Hindlimb muscle (tissue), 1 donor: ENCODE results near the gene MTCL1. TPM values are rescaled to one million over a fixed set of nuclear protein-coding genes. Genes with fewer than 3 reads are reported as not detected.

Source experiments
- DNase-seq: peaks from one replicate; pipeline ENCODE4 v3.0.0-alpha.2; 2013
- polyA plus RNA-seq: library from polyadenylated mRNA; unstranded; fragments of 120-200 nt; gene quantifications from one replicate; pipeline ENCODE4 v1.2.1, GENCODE V29; 2013; ENCODE audit not compliant: insufficient read length

MTCL1 gene
- polyA plus RNA-seq, 1 donor: 26.1 TPM

DNA sequence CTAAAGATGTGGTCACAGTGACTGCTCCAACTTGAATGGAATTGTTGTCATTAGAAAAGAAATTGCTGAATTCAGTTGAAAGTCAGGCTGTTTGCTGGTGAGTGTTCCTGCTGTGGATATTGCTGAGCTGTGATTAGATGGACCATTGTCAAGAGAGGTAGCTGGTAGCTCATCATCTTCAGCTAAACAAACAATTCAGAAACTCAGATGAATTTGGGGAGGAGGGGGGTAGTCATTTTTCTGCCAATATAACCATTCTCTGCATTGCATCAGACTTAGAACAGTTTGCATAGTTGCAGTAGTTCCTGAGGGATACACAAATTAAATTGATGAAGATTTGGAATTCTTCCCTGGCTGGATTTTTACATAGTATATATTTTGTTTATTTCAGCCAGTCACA is 108.3 kb downstream of the MTCL1 start:
- DNase-seq: no peak

DNA sequence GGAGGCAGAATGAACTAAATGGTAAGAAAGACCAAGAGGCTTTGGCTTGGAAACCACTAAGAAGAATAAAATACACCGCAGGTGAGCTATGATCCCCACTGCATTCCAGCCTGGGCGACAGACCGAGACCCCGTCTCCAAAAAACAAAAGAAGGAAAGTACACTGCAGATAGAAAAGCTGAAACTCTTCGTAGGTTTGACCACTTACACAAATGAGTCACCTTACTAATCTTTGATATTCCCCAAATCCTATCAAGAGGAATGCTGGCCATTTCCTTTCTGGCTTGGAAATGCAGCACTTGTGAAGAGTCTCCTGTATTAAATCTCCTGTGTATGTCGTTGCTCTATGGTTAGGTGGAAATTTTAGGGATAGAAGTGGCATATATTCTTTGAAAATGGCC is 108.8 kb downstream of the MTCL1 start:
- DNase-seq: no peak

DNA sequence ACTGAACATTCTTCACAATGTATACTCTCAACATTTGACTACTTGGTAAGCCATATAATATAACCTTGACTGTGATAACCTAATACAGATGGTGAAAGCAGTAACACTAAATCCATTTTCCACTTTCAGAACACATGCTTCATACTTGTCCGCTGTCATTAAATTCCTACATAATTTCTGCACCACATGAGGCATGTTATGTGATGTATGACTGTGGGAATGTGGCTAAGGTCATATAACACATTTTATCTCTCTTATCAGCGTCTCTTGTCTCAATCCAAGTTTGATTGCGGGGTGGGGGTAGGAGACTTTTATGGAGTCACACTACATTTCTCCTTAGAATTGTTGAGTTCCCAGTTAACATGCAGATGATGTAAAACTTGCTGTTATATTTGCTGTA is 110.9 kb downstream of the MTCL1 start:
- no peak for DNase-seq

DNA sequence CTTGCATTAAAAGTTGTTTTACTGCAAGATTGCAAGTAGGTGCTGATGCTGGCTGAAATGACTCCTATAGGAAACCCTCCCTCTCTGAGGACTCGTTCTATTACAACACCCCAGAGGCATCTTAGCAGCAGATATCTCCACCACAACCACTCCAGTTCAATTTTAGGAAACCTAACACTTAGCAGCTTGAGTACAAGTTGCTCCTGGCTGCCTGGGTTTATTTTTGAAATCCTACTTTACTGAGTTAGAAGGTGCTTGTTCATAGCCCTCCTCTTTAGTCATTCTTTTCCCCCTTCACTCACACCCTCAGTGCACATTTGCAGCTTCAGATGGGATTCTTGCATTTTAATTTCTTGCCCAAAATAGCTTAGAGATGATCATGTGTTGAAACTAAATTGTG is 111.5 kb downstream of the MTCL1 start:
- DNase-seq: no peak

DNA sequence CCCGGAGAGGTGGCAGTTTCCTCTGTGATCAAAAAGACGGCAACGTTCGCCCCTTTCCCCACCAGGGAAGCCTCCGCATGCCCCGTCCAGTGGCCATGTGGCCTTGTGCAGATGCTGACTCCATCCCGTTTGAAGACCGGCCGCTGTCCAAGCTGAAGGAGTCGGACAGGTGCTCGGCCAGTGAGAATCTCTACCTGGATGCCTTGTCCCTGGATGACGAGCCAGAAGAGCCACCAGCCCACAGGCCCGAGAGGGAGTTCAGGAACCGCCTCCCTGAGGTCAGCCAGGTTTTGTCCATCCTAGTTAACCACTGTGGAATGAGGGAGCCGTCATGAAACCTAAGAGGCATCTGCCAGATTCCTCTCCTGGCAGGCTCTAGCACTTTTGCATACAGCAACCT is 113.6 kb downstream of the MTCL1 start:
- no peak for DNase-seq

DNA sequence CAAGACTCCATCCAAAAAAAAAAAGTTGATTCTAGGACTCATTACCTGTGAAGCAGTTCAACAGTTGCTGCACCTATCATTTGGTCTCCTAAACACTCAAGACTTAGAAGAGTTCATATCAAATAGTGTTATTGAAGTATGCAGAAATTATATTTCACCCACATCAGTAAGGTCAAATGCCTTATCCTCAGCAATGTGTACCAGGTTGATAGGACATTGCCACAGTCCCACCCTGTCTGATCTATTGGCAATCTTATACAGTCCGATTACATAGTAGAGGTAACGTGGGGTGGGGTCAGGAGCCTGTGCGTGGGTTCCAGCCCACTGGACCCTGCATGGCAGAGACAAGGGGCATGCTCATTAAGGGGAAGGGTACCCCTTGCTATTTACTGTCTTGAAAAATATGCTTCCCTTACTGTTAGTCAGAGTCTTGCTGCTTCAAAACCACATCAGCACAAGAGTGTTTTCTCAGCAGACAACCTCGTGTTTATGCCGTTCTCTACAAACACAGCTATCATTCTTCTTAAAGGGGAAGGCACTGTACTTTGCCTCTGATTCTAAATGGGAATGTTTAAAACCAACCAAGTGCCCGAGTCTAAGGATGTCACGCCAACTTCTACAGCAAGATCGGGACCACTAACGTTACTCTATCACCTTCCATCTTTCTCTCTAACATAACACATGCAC is 115.2 kb downstream of the MTCL1 start:
- DNase-seq: no peak

DNA sequence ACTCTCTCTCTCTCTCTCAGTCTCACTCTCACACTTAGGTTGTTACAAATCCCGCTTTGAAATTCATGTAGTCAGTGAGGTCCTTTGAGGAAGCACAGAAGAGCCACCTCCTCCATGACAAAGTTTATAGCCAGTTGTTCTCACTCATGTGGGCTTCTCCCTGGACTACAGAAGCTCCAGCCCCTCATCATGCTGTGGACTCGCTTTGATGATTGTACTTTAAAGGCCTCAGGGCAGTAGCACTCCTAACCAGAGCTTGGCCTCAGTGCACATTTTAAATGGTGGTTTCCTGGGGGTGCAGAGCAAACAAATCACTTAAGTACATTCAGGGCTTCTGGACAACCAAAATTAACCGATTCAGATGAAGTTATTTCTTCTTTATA is 115.7 kb downstream of the MTCL1 start:
- no peak for DNase-seq

DNA sequence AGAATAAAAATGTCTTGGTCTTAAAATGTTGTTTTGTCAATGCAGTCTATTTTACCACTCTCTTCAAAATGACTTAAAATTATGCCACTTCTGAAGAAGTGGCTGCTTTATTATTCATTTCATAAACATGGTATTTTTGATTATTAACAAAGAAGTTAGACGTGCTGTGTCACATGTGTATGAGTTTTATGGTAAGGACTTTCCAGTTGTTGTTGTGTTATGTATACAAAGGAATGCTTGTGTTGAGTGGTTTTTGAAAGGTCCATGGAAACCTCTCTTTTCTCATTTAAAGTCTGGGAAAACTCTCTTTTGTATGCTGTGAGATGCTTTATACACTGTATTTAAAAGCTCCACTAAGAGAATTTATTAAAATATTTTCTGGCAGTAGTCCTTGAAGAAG is 116.2 kb downstream of the MTCL1 start:
- no peak for DNase-seq

DNA sequence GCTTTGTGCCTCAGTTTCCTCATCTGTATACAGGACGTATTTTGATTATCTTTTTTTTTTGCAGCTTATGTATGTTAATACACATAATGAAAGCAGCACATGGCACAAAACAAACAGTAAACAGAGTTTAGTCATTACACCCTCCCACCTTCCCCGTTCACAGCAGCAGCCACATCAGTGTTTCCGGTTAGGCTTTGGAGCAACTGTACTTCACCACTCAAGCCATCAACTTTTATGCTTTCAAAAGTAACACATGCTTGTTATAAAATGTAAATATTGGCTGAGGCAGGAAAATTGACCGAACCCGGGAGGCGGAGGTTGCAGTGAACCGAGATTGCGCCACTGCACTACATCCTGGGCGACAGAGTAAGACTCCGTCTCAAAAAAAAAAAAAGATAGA is 117.3 kb downstream of the MTCL1 start:
- DNase-seq: no peak

DNA sequence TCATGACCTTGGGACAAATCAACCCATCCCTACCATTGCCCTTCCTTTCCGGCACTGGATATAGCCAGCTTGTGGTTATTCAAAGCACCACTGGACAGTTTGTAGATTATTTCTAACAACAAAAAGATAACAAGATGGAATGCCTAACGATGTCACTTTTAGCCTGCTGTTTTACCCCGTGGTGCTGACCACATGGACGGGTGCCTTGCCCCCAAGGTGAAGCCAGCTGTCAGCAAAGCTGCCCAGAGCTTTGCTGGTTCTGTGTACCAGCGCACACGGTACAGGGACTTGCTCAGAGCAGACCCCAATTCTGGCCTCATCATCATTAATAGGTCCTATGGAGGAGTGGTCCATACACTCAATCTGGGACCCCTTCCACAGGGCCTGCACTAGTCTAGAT is 118.2 kb downstream of the MTCL1 start:
- DNase-seq: no peak

DNA sequence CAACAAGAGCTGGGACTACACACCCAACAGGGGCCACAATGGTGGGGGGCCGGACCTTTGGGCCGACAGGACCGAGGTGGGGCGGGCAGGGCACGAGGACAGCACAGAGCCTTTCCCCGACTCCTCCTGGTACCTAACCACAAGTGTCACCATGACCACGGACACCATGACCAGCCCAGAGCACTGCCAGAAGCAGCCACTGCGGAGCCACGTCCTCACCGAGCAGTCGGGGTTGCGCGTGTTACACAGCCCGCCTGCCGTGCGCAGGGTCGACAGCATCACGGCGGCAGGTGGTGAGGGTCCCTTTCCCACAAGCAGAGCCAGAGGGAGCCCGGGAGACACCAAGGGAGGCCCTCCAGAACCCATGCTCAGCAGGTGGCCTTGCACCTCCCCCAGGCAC is 119.5 kb downstream of the MTCL1 start:
- DNase-seq: no peak

DNA sequence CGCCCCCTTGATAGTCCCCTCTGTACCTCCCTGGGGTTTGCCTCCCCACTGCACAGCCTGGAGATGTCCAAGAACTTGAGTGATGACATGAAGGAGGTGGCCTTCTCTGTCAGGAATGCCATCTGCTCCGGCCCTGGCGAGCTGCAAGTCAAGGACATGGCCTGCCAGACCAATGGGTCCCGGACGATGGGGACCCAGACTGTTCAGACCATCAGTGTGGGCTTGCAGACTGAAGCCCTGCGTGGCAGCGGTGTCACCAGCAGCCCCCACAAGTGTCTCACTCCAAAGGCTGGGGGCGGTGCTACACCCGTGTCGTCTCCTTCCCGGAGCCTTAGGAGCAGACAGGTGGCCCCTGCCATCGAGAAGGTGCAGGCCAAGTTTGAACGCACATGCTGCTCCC is 119.9 kb downstream of the MTCL1 start:
- no peak for DNase-seq

DNA sequence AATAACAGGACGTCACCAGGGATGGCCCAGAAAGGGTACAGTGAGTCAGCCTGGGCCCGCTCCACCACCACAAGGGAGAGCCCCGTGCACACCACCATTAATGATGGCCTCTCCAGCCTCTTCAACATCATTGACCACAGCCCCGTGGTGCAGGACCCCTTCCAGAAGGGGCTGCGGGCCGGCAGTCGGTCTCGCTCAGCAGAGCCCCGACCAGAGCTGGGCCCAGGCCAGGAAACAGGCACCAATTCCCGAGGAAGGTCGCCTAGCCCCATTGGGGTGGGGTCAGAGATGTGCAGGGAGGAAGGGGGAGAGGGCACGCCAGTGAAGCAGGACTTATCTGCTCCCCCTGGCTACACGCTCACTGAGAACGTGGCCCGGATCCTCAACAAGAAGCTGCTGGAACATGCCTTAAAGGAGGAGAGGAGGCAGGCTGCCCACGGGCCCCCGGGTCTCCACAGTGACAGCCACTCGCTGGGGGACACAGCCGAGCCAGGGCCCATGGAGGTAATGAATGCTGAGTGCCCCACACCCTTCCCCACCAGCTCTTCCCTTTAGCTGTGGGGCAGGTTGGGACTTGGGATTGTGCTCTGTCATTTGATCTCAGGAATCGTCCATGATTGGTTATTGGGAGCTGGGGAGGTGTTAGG is 120.5 kb downstream of the MTCL1 start:
- DNase-seq: no peak

DNA sequence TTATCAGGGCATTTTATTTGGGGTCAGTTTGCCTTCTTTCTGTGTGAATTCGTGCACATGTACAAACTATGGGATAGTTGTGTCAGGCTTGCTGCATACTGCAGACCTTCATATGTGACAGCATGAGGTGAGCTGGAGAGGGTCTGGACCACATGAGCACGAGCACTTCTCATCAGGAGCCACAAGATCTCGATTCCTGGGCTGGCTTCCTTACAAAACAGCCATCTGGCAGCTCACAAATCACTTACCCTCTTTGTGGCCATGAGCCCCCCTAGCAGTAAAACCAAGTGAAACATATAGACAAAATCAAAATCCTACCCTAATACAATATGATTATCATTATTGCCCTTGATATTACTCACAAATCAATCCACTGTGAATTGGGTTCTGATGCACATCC is 121.2 kb downstream of the MTCL1 start:
- DNase-seq: no peak

DNA sequence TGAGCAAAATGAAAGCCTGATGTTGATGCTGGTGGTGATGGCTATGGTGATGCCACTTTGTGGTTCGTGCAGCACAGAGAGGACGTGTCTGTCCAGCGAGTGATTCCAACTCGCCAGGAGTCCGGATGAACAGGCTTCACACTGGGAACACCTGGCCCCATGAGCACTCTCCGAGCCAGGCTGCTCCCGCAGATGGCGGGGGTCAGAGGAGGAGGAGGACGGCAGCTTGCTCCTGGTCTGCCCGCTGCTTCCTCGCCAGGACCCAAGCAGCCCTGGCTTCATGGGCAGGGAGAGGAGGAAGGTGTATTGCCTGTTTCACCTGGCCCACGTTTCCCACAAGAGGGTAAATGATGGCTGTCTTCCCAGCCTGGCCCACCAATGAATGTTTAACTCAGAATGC is 121.6 kb downstream of the MTCL1 start:
- no peak for DNase-seq

DNA sequence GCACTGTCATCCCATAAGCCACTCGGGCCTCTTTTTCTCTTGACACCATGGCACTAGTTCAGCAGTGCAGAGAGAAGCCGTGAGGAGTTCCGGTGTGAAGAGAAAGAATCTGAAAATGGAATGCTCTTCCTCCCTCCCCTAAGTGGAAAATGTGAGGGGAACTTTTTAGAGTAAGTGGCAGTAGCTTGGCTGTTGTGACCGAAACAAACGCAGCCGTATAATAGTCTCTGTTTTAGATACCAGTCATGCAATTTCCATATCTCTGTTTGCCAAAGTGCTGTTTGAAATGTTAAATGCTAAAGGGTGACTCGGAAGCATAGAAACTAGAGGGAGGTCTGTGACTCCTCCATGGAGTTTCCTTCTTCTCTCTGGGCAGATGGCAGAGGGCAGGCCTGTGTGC is 122.9 kb downstream of the MTCL1 start:
- no peak for DNase-seq

DNA sequence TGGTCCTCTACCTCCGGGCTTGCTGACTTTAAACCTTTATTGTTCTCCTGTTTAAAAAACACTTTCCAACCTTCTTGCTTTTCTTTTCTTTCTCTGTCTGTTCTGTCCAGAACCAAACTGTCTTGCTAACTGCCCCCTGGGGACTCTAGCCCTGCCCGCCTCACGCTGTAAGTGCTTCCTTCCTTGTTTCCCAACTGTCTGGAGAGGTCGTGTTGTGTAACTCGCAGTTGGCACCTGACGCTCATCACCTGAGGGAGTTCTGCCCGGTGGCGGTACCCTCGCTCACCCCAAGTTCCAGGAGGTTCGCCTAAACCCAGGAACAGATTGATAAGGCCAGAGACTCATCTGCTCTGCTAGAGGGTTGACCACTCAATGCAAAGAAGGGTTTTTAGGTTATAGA is 123.4 kb downstream of the MTCL1 start:
- no peak for DNase-seq

DNA sequence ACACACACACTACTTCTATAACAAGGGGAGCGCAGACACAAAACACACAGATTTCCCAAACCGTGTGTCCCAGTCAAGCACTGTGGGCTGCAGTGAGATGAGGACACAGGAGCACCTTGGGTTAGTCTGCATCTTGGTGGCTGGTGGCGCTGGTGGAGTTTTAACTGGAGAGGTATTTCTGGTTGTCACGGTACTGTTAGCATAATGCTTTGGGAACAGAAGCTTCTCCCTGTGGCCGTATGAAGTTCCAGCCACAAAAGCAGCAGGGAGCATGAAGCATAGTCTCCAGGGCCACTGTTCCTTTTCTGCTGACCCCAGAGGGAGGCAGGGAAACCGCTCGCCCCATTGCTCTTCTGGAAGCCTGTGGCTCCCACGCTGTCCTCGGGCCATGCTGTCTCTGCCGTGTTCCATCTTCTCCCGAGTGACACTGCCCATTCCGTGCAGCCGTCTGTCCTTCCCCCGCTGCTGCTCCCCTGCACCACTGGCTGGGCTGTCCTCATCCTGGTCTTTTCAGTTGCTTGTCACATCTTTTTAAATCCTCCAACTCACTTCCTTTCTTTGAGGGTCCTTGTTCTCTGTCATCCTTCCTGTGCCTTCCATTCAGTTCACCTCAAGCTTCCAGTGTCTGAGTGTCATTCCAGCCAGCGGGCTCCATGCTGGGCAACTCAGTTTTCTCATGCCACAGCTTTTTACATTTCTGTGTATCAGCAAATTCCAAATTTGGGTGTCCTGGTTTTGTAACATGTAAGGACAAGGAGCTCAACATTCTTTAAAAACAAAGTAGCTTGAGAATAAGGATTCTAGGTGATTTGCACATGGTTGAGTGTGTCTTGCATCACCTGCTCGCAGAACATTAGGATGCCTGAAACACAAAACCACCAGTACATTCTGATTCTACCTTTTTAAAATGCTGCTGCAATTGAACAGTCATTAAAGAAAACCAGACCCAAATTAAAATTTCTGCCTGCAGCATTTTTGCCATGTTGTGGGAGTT is 125.0 kb downstream of the MTCL1 start:
- DNase-seq: no peak

DNA sequence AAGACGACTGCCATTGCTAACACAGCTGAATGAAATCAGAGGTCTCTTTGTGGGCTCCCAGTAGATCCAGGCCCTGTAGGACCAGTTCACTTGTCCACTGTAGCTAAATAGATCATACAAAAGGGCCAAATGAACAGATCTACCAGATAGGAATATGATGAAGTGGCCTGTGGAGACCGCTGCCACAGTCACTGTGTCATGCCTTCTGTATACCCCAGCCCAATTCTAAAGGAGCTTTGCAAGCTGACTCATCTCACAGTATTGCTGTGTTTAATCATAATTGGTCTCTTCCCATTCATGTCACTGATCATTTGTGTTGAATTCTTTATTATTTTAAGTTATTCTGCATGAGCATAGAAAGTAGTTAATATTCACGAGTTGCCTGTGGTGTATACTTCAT is 125.8 kb downstream of the MTCL1 start:
- DNase-seq: no peak

DNA sequence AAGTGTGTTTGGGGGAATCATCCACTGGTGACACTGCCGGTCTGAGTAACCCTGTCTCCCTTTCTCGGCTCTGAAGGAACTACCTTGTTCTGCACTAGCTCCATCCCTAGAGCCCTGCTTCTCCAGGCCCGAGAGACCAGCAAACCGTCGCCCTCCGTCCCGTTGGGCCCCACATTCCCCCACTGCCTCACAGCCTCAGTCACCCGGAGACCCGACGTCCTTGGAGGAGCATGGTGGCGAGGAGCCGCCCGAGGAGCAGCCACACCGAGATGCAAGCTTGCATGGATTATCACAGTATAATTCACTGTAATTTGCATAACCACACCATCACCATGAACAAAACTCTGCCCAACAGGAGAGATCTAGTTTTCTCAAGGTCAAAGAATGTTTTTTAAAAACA is 126.2 kb downstream of the MTCL1 start:
- no peak for DNase-seq

DNA sequence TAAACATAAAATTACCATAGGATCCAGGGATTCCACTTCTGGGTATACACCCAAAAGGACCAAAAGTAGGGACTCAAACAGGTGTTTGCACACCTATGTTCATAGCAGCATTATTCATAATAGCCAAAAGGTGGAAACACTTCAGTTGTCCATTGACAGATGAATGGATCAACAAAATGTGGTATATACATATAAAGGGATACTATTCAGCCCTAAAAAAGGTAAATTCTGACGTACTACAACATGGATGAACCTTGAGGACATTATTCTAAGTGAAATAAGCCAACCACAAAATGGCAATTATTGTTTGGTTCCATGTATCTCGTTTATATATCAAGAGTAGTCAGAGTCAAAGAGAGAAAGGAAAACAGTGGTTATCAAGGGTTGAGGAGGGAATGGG is 128.1 kb downstream of the MTCL1 start:
- DNase-seq: no peak

DNA sequence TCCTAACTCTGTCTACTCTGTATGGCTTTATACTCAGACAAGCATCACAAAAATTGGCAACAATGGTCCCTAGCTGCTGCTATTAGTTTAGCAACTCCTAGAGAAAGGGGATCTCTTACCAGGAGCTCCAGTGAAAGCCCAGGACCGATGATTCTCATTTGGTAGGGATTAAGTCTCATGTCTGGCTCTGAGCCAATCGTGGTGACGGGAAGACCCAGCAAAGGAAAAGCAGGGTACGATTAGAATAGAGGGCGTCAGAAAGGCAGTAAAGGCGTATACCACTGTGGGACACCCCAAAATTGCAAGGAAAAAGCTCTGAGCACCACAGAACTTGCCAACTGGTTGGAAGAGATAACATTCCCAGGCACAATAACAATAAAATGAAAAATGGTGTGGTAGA is 129.5 kb downstream of the MTCL1 start:
- DNase-seq: no peak

DNA sequence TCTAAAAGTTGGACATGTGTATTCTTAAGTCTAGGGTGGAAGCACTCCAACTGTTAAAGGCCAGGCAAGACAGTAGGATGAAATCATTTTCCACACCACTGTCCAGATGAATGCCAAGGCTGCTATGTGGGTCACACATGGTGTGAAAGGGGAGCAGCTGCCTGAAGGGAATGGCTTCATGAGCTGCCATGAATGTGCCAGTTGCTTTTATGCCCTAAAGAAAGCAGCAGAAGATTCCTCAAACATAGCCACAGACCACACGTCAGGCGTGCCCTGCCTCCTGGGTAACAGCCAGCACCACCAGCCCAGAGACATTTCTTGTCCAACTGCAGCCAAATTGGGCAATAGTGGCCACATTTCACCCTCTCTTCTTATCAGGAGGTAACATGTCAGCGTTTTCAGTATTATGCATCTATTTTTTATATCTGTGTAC is 130.2 kb downstream of the MTCL1 start:
- peak; percentile 27 for DNase-seq

DNA sequence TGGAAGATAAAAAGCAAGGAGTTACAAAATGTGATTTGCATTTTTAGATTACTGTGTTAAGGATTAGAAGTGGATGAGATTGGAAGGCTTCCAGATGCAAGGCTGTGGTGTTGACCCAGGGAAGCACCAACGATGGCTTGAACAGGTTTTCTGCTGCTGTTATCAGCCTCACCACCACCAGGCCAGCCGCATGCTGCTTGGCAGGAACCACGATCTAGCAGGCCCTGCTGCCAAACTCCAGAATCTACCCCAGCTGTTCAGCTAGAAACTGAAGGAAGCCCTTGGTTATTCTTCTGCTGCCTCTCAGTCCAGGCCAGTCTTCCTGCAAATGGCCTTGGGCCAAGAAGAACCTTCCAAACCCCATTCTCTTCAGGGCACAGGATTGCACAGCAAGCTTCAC is 133.9 kb downstream of the MTCL1 start:
- DNase-seq: no peak
